ENCODE results near the gene LDAH. TPM values are rescaled to one million over a fixed set of nuclear protein-coding genes. Genes with fewer than 3 reads are reported as not detected.

Gene LDAH
- polyA plus RNA-seq, 3 donors = 38.7 to 42.2 (median 39.1) TPM

DNA sequence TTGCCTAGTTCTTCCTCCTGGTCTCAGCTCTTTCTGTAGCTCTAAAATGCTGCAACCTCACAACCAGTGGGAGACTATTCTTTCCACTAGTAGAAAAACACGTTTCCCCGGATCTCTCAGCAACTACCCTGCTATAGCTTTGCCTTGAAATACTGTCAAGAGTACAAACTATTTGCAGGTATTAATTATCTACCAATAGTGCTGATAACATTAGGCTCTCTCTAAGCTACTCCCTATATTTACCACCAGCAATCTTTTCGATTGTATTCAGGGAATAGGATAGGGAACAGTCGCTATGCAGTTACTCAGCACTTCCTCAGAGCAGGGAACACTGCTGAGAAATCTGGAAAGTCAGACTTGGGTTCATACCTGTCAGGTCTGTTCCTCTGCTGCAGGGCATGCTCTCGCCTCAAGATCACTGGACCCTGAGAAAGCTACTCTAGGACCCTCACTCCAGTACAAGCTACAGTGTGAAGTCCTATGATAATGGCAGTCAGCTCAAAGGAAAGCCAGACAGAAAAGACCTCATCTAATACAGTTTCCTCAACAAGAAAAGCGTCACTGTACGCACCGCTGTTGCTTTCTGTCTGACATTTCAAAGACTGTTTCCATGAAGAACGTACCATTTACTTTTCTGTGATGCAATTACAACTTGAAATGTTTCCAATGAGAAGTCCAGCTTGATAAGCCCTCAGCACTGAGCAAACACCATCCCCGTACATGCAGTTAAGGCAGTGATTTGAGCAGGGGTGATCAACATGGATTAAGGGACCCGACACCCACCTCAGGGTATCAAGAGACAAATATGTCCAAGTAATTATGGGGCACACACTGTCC is 133.3 kb downstream of the LDAH start:
- no peak for DNase-seq (ENCODE audit: low read depth in 3 of 3, low spot score in 2 of 3)

DNA sequence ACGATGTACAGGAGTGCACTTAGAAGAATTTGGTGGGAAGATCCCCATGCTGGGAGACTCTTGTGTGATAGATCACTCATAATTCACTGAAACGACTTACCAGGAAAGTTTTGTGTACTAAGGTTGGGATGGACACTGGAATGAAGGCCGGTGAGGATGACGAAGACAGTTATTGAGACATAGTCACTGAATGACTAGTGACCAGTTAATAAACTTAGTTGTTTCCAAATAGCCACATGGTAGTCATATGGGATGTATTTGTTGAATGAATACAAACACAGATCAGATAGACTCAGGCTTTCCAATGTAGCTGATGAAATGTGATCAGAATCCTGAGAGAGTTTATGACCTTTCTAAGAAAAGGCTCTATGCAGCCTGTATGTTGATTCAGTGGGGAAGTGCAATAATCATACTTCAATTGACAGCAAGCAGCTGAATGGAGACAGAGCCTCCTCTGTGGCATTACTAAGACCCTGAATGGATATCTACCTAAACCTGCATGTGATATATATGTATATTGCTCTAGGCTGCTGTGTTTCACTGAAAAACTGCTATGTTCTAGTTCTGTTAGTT is 135.6 kb downstream of the LDAH start:
- no peak for DNase-seq (ENCODE audit: low read depth in 3 of 3, low spot score in 2 of 3)

DNA sequence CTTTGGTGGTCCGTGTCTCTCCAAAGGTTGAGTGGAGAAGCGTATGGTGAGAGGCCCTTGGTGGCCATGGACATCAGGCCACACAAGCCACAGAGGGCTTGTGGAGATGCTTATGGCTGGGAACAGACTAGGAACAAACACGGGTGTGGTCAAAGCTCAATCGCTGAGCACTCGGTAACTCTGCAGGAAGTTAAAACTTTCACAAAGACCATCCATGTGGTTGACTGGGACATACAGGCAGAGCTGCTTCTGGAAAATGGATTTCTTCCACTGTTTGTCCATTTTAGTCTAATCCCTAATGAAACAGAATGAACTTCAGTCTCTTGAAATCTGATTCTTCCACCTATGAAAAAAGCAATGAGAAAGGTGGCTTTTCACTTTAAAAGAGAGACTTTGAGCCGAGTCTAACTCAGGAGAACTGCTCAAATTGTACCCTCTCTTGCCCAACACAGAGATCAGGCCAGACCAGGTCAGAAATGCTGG is 138.3 kb downstream of the LDAH start:
- DNase-seq (ENCODE audit: low read depth in 3 of 3, low spot score in 2 of 3) = no peak

DNA sequence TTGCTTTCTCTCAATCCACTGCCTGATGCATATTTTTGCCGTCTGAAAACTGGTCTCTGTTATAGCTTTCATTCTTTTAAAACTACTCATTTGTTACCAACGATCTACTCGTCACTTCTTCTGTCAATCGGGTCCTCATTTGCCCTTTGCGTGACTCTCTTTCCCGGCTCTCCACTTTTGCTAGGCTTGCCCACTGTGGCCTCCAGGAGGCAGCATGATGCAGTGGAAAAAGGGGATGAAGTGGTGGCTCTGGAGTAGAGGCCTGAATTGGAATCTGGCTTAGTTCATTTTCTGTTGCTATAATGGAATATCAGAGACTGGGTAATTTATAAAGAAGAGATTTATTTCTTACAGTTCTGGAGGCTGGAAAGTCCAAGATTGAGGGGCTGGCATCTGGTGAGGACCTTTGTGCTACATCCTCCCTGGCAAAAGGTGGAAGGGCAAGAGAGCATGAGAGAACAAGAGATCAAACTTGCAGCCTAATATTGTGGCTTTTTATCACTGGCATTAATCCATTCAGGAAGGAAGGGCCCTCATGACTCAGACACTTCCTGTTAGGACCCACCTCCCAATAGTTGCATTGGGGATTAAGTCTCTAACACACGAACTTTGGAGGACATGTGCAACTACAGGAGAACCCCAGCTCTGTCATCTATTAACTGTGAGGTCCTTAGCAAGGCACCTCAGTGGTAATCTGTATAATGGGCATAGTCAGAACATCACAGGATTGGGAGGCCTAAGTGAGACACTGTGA is 140.6 kb downstream of the LDAH start:
- no peak for DNase-seq (ENCODE audit: low read depth in 3 of 3, low spot score in 2 of 3)

DNA sequence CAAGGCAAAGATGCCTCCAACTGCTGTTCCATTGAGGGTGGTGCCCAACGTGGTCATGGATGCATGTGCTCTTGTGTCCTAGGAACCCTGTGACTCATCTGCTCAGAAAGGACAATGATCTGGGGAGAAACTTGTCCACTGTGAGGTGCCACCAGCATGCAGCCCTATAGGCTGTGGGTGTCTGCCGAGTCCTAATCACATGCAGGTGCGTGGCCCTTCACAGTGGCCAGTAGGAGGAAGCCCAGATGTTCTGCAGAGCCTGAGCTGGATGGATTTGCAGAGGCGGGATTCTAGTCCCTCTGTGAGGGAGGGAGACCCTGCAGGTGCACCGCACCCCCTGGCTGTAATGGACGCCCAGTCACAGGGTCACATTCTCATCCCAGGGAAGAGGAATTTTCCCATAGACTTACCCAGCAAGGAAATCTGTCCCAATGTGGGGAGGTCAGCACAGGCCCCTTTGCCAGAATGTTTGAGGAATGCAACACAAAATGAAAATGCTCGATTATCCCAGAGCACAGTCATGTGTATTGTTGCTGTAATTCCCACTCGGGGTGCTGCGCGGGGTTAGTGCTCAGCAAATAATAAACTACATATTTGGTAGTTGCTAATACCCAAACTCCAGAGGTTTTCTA is 142.0 kb downstream of the LDAH start:
- no peak for DNase-seq (ENCODE audit: low read depth in 3 of 3, low spot score in 2 of 3)

DNA sequence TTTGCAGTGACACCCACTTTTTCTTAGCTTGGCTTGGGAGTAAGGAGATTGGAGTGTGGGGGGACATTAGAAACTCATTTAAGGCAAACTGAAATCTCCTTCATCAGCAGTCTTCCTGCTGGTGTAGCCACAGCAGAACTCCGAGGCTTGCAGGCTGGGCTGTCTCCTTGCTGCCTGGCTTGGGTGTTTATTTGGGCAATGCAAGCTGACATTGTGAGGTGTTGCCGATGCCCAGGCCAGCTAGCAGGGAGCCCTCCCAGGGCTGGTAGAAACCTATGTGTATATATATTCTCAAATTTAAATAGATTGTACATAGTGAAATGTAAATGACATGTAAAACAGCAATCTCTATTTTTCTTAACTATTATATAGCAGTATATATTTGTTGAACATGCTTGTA is 144.1 kb downstream of the LDAH start:
- no peak for DNase-seq (ENCODE audit: low read depth in 3 of 3, low spot score in 2 of 3)

DNA sequence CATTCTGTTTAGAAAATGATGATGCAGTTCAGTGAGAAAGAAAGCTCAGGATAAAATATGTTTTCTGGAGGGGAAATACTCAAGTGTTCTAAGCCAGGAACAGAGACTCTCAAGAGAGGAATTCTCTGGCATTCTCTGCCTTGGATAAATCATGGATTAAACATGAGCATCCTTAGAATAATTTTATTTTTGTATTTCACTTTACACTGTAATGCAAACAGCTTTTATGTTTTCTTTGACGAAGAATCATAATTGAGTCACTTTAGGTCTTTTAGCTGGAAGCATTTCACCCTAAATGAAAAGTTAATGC is 144.9 kb downstream of the LDAH start:
- DNase-seq (ENCODE audit: low read depth in 3 of 3, low spot score in 2 of 3) = no peak

DNA sequence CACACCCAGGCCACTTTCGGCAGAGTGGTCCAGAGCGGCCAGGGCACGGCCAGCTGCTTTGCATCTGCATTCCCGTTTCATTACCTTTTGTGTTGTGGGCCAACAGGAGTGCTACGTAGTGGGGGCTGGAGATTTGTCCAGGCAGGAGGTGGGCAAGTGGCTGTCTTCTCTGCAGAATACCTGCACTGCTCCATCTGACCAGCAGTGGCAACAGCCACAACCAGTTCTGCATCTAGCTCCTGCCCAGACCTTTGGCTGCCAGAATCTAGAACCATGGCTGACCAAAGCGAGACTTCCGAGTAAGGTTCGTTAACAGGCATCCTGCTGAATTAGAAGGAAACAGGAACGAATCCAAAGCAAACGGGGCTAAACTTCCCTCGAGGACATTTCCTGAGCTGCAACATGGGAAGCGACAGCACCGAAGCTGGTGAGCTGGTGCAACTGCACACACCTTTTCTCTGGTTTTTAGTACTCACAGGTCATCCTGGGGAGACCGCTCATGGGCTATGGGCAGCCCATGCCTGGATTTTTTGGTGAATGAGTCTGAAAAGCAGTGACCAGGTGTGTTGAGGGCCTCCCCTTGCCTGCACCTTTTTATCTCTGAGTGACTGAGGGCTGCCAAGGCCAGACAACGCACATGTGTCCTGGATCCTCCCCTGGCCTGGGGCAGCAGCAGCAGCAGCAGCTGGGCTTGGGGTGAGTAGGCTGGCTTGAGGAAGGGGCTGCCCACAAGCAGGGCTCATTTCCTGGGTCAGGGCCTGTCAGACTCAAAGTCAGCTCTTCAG is 145.4 kb downstream of the LDAH start:
- no peak for DNase-seq (ENCODE audit: low read depth in 3 of 3, low spot score in 2 of 3)

DNA sequence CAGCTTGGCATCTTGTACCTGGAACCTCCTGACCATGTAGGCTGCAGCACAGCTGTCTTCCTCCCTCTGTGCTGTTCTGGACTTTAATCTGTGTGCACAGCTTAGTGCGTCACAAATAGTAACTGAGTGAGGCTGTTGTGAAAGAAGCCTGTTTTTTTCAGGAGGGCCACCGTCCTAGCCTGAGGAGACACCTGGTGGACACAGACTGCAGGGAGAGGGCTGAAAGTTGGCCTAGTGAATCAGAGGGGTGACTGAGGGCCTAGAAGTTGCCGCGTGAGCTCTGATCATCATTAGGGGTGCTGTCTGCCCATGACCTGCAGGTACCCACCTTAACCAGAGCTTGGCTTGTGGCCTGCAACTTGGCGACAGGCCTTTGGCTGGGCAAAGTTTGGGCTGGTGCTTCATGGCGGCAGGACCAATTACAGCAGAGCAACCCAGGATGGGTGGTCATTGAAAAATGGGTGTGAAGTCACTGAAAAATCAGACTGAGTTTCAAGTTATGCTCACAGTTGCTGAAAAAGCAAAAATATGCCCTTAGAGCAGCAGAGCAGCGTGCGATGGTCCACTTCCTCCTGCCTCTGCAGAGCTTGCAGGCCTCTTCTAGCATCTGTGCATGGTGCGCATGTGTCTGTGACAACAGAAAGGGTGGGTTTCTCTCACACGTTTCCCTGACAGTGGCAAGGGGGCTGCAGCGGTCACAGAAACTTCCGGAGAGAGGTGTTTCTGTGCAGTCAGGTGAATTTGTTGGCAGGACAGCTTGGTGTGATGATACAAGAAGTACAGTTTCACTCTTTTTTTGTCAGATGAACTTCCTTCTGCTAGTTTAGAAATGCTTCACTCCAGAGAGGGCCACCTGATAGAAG is 146.3 kb downstream of the LDAH start:
- no peak for DNase-seq (ENCODE audit: low read depth in 3 of 3, low spot score in 2 of 3)

DNA sequence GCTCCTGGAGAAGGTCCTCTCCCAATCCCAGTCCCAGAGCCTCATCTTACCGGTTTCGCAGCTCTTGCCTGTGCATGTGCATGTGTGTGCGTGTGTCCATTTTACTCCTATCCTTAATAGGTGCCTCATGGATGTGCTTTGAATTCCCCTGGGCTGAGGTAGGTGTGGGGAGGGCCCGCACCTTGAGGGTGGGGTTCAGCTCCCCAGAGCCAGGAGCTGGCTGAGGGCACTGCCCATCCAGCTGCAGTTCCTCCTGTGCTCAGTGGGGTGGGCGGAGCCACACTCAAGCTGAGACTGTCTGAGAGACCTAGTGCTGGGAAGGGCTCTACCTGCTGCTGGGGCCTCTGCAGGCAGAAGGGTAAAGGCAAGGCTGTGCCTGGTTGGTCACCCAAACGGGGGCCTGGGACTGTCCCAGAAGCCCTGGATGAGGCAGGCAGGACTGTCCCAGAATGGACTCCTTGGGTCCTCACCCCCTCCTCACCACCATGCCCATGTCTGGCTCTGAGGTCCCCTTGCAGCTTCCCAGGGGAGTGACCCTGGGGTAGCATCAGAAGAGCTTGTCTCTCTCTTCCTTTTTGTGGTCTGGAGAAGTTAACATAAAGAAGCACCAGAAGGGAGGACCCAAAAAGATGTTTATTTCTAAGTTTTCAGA is 147.1 kb downstream of the LDAH start:
- DNase-seq (ENCODE audit: low read depth in 3 of 3, low spot score in 2 of 3) = no peak

DNA sequence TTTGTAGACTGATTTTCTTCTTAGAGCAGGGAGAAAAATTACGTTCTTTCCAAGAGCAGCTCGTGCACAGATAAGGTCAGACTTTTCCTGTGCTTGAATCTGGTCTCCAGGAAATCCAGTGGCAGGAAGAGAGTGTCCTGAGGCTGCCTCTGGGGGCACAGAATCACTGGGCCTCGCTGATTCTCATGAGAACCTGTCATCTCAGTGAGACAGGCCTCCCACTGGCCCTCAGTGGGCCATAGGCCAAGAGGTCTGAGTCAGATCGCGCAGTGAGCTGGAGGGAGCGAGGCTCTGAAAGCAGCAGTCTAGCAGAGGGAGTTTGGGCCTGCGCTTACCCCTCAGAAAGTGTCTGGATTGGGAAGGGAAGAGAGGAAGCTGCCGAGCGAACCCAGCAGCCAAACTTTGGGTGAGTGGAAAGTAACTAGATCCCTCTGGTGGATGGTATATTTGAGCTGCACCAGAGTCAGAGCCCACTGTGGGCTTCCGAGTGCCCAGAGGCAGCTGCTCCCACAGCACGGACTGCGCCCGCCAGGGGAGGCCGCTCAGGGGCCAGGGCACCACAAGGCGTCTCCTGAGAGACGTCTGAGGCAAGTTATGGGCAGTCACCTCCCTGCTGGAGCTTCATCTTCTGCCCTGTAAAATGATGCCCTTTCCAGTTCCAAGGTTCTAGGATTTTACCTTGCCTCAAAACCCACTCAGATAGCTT is 147.8 kb downstream of the LDAH start:
- no peak for DNase-seq (ENCODE audit: low read depth in 3 of 3, low spot score in 2 of 3)

DNA sequence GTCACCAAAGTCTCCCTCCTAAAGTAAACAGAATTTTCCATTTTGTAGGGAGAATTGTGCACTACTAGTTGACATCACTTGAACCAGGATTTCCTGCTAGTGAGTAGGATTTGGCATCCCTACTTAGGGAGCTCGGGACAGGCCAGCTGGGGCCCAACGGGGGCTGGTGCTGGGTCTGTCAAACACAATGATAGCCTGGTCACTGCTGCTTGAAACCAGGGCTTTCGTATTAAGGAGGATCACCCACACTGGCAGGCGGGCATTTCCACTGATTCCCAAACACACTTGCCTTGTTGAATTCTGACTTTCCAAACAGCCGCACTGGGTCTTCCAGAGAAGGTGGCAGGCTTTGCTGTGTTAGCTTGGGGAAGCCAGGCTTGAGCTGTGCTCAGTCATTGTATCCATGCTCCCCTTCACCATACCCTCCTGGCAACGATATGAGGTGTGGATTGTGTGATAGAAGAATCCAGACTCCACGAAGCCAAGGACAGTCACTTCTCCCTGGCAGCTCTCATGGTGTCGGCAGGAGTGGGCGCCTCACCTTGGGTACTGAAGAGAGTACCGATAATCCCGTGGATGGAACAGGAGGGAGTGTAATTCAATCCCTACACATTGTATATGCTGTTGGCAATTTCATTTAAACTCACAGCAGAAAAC is 148.5 kb downstream of the LDAH start:
- no peak for DNase-seq (ENCODE audit: low read depth in 3 of 3, low spot score in 2 of 3)

DNA sequence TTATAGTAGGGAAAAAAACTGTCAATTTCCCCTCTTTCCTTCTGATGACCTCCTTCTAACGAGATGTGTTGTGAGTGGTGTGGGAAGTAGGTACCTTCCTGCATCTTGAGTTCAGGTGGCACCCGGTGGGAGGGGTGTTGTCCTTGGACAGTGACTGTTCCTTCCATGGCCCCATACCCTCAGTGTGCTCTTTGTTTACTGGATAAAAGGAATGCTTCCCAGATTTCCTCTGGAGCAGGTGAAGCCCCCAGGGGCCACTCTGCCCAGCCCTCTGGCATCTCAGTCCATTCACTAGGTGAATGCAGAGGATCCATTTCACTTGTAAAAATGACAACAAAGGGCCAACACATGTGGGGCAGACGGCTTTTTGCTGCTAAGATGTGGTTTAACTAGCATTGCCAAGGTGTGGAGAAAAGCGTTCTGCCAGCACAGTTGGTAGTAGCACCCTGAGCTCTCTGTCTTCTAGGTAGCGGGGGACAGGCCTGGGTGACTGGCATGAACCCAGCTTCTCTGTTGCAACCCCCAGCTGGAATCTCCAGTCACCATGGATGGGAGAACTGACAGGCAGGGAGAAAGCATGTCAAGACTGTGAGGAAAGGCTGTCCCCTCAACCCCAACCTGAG is 149.1 kb downstream of the LDAH start:
- no peak for DNase-seq (ENCODE audit: low read depth in 3 of 3, low spot score in 2 of 3)

DNA sequence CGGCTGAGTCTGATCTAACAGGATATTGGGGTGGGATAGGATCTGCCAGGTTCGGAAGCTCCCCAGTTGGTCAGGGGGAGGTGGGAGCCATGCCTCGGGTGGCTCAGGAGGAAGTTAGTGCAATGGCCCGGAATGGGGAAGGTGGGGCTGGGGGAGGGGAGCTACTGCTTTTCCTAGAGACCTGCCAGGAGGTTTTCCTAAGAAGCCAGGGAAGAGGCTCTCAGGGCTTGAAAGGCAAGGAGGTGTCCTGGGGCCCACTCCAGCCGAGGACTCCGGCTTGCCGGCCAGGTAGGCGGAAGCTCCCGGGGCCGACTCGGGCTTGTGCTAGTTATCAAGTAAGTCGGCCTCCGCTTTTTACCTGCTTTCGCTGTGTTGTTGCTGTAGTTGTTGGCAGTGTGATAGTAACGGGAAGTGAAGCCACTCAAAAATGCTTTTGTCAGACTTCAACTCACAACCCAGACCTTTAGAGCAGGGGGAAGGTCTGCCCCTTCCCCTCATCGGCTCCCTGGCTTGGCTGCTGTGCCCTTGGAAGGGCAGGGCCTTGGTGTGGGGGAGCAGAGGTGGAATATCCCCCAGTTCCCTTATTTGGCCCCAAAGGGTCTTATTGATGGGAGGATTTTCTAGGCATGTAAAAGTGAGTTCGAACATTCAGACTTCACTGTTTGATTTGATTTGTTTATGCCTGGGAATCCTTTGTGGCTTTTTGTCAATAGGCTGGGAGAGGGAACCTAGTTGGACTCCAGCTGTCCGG is 150.5 kb downstream of the LDAH start:
- no peak for DNase-seq (ENCODE audit: low read depth in 3 of 3, low spot score in 2 of 3)

DNA sequence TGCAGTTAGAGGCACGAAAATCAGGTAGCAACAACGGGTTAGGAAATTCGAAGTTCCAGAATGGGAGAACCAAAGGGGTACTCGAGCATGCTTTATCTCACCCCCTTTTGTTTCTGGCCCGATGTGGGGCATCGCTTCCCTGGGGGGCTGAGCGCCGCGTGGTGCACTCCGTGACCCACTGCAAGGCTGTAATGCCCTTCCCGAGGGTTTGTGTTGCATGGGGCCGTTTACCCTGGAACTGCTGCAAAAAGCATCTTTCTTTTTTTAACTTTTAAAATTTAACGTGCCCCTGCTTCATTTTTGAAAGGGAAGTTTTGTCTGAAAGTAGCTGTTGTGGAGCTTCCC is 151.2 kb downstream of the LDAH start:
- DNase-seq (ENCODE audit: low read depth in 3 of 3, low spot score in 2 of 3) = no peak

DNA sequence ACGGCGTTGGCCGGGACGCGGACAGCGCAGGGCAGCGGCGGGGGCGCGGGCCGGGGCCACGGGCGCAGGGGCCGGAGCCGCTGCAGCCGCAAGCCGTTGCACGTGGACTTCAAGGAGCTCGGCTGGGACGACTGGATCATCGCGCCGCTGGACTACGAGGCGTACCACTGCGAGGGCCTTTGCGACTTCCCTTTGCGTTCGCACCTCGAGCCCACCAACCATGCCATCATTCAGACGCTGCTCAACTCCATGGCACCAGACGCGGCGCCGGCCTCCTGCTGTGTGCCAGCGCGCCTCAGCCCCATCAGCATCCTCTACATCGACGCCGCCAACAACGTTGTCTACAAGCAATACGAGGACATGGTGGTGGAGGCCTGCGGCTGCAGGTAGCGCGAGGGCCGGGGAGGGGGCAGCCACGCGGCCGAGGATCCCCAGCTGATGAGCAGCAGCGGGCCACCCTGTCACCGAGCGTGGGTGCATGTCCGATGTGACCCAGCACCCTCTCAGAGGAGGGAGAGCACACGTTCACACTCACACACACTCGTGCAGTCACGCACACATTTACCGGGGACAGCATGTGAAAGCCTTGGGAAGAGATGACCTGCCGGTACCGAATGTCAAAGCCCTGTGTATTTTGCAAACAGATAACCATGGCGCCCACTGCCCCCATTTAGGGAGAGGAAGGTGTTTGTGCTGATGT is 151.7 kb downstream of the LDAH start:
- no peak for DNase-seq (ENCODE audit: low read depth in 3 of 3, low spot score in 2 of 3)
